ENCODE results near the gene SEPTIN3.

Gene SEPTIN3

DNA sequence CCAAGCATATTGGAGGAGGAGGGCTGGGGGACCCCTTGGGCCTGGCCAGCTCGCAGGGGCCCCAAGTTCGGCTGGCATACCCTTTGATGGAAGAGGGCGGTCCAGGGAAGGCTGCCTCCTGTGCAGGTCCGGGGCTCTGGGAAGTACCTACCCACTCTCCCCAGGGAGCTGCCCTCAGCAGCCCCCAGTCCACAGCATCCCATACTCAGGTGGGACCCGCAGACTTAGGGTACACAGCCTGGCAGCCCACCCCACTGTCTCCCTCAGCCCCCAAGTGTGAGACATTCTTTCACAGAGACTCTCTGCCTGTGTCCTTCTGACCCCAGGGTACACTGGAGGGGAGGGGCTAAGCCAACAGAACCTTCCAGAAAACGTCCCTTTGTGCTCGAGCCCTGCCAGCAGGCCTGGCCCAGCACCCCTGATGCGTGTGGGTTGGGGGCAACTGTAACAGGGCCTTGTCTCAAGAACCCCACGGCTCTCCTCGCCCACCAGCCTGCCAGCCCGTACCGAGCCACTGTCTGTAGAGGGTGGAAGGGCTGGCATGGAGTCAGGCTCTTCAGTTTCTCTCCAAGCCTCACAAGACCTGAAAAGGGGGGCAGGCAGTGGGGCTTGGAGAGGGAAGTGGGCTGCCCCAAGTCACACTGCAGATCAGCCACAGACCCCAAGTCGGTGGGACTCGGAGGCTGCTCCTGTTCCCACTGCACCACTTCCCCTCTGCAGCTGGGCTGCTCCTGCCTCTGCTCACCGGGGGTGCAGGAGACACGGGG lies 35.6 kb upstream of the SEPTIN3 start:
- TF ChIP-seq, protein P1, sequence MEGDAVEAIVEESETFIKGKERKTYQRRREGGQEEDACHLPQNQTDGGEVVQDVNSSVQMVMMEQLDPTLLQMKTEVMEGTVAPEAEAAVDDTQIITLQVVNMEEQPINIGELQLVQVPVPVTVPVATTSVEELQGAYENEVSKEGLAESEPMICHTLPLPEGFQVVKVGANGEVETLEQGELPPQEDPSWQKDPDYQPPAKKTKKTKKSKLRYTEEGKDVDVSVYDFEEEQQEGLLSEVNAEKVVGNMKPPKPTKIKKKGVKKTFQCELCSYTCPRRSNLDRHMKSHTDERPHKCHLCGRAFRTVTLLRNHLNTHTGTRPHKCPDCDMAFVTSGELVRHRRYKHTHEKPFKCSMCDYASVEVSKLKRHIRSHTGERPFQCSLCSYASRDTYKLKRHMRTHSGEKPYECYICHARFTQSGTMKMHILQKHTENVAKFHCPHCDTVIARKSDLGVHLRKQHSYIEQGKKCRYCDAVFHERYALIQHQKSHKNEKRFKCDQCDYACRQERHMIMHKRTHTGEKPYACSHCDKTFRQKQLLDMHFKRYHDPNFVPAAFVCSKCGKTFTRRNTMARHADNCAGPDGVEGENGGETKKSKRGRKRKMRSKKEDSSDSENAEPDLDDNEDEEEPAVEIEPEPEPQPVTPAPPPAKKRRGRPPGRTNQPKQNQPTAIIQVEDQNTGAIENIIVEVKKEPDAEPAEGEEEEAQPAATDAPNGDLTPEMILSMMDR (conservative IDR thresholded peaks at IDR 0.05; ENCODE audit: low read length), result no peak
- DNase-seq (ENCODE audit: low read depth), result no peak
- H3K4me3 ChIP-seq (ENCODE audit: low read length), result no peak overlapping the region

DNA sequence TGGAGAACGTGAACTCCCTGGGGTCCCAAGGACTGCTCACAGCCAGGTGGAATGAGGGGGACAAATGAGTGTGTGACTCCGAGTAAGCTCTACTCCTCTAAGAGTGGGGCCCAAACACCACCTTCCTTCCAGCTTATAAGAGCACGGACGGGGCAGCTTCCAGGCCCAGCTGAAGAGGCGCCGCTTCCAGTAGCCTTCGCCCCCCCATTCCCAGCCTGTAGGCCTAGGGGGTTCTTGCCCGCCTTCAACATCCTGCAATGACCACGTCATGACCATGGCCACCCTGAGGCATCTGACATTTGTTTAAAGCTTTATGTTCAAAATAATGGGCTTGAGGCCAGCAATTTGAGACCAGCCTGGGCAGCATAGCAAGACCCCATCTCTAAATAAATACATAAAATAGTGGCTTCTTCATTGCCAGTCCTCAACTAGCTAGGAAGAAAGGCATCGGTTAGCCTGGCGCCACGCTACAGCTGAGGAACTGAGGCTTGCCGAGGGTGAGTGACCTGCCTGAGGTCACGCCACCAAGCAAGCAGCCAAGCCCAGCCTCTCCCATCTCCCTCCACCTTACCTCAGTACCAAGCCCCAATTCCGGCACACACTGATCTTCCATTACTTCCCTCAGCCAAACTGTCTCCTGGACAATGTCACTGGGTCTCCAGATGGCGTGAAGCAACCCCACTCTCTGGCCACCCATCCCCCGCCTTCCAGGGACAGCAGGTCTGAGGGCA lies 34.8 kb upstream of the SEPTIN3 start:
- TF ChIP-seq, protein P1 (conservative IDR thresholded peaks at IDR 0.05; ENCODE audit: low read length), result no peak
- DNase-seq (ENCODE audit: low read depth), result no peak

DNA sequence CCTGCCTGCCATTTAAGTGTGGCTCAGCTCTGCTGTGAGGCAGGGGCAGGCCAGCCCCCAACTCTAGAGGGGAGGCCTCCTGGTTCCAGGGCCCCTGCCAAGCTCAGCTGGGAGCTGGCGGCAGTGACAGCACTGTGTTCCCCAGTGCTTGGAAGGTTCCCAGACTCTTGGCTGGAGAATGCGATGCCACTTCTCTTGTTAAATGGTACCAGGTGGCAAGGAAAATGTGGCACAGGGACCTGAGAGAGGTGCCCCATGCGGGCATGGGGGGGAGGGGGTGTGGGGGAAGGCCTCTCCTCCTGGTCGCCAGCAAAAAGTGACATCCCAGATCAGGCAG lies 34.3 kb upstream of the SEPTIN3 start:
- DNase-seq (ENCODE audit: low read depth), result no peak
- TF ChIP-seq, protein P1 (conservative IDR thresholded peaks at IDR 0.05; ENCODE audit: low read length), result no peak
- no peak overlapping the region for H3K4me3 ChIP-seq (ENCODE audit: low read length)

More for the DNA sequence above, 34.8 kb upstream of the SEPTIN3 start:
- no peak overlapping the region for H3K4me3 ChIP-seq (ENCODE audit: low read length)

DNA sequence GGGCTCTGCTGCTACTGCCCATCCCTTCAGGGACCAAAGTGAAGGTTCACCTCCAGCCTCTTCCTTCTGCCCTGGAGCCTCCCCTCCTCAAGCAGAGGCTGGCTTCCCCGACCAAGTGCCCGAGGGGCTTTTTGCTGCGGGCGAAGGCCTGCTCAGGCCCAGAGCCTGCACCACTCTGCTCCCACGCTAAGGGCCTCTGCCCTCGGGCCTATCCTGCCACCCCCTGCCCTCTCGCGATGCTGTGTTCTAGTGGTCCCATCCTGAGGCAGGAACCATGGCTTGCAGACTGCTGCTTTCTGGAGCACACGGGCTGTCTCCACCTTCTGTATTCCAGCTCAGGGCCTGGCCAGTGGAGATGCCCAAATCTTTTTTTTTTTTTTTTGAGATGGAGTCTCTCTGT lies 33.7 kb upstream of the SEPTIN3 start:
- TF ChIP-seq, protein P1 (conservative IDR thresholded peaks at IDR 0.05; ENCODE audit: low read length), result no peak
- no peak for DNase-seq (ENCODE audit: low read depth)
- no peak overlapping the region for H3K4me3 ChIP-seq (ENCODE audit: low read length)

DNA sequence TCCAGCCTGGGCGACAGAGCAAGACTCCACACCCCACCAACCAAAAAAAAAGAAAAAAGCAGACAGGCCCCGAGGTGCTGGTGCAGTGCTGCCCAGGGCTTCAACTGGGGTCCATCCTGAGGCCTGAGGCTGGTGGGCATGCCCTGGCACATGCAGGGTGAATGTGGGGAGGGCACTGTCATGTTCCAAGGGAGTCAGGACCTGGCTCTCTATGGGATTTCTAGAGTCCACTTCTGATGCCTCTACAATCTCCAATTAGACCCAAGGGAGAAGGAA lies 32.4 kb upstream of the SEPTIN3 start:
- TF ChIP-seq, protein P1 (conservative IDR thresholded peaks at IDR 0.05; ENCODE audit: low read length), result no peak
- no peak for DNase-seq (ENCODE audit: low read depth)
- no peak overlapping the region for H3K4me3 ChIP-seq (ENCODE audit: low read length)

DNA sequence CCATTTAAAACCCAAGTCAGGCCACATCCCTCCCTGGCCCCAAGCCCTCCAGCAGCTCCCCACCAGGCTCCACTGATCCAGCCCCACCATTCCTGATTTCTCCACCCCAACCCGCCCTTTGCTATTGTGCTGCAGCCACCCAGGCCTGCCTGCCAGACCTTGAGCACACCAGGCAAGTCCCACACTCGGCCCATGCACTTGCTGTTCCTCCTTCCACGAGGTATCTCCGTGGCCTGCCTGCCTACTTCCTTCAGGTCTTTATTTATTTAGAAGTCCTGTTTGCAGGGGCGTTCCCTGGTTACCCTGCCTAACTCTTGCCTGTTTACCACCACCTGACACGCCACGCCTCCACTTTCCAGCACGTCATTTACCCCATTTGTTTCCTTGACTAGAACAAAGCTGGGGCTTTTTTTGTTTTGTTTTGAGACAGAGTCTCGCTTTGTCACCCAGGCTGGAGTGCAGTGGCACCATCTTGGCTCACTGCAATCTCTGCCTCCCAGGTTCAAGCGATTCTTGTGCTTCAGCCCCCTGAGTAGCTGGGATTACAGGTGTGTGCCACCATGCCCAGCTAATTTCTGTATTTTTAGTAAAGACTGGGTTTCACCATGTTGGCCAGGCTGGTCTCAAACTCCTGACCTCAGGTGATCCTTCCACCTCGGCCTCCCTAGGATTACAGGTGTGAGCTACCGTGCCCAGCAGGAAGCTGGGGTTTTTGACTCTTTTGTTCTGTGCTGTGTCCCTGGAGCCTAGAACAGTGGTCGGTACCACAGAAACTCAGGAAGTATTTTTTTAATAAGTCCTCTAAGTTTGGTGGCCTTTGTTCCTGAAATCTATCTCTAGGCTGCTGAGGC lies 29.0 kb upstream of the SEPTIN3 start:
- TF ChIP-seq, protein P1 (conservative IDR thresholded peaks at IDR 0.05; ENCODE audit: low read length), result no peak
- DNase-seq (ENCODE audit: low read depth), result no peak
- no peak overlapping the region for H3K4me3 ChIP-seq (ENCODE audit: low read length)
